GM23338 (cell line): ENCODE data around the gene CFB. TPM values are rescaled to one million over a fixed set of nuclear protein-coding genes. Genes with fewer than 3 reads are reported as not detected.

Source experiments
- ATAC-seq: fragments of 200-7000 bp; cut with Tn5 transposase; 3 replicates; pipeline ENCODE4 v1.9.1; 2020
- DNase-seq: peaks from one replicate; pipeline ENCODE4 v3.0.0-alpha.2; 2015; ENCODE audit warnings: low spot score
- H2AFZ ChIP-seq: fragments of 200-600 bp; sonication (generic); 2 replicates; pipeline ENCODE4 v1.8.0; 2016; ENCODE audit warnings: antibody characterized with exemption, mild to moderate bottlenecking, moderate library complexity
- H3F3A ChIP-seq: fragments of 200-600 bp; sonication (generic); replicated peaks from 2 replicates; pipeline ENCODE4 v1.8.0; 2017; ENCODE audit warnings: antibody characterized with exemption, mixed run types, low read depth
- H3K27ac ChIP-seq: fragments of 200-600 bp; sonication (generic); 2 replicates; pipeline ENCODE4 v1.6.1; 2016; ENCODE audit warnings: low read depth
- H3K27me3 ChIP-seq: fragments of 200-600 bp; sonication (generic); 2 replicates; pipeline ENCODE4 v1.8.0; 2016; ENCODE audit warnings: mild to moderate bottlenecking, mixed run types, moderate library complexity; ENCODE audit not compliant: insufficient read depth
- H3K36me3 ChIP-seq: fragments of 200-600 bp; sonication (generic); 2 replicates; pipeline ENCODE4 v1.8.0; 2016; ENCODE audit warnings: mild to moderate bottlenecking; ENCODE audit not compliant: insufficient read depth
- H3K4me1 ChIP-seq: fragments of 200-600 bp; sonication (generic); 2 replicates; pipeline ENCODE4 v1.8.0; 2016; ENCODE audit warnings: mild to moderate bottlenecking, moderate library complexity; ENCODE audit not compliant: insufficient read depth
- H3K4me2 ChIP-seq: fragments of 200-600 bp; sonication (generic); 2 replicates; pipeline ENCODE4 v1.7.1; 2017; ENCODE audit warnings: mixed run types
- H3K4me3 ChIP-seq: fragments of 200-600 bp; sonication (generic); 2 replicates; pipeline ENCODE4 v1.6.1; 2016; ENCODE audit warnings: mixed run types
- H3K79me2 ChIP-seq: fragments of 200-600 bp; sonication (generic); replicated peaks from 2 replicates; pipeline ENCODE4 v1.8.0; 2017; ENCODE audit warnings: mild to moderate bottlenecking; ENCODE audit not compliant: insufficient read depth
- H3K9me2 ChIP-seq: fragments of 200-600 bp; sonication (generic); 2 replicates; pipeline ENCODE4 v1.8.0; 2017; ENCODE audit not compliant: insufficient read depth
- H4K20me1 ChIP-seq: fragments of 200-600 bp; sonication (generic); replicated peaks from 2 replicates; pipeline ENCODE4 v1.8.0; 2017; ENCODE audit warnings: mild to moderate bottlenecking; ENCODE audit not compliant: insufficient read depth
- H3K27ac Mint-ChIP-seq: 2 replicates; pipeline ENCODE4 v1.8.0; 2020; ENCODE audit warnings: inconsistent platforms, mild to moderate bottlenecking, moderate library complexity, mixed read lengths
- H3K27me3 Mint-ChIP-seq: 3 replicates; pipeline ENCODE4 v1.8.0; 2022; ENCODE audit warnings: low read depth, mild to moderate bottlenecking, moderate library complexity, mixed read lengths, inconsistent platforms; ENCODE audit not compliant: insufficient read depth, poor library complexity
- H3K36me3 Mint-ChIP-seq: 3 replicates; pipeline ENCODE4 v1.8.0; 2021; ENCODE audit warnings: low read depth, mild to moderate bottlenecking, inconsistent platforms, moderate library complexity, mixed read lengths
- H3K4me1 Mint-ChIP-seq: 3 replicates; pipeline ENCODE4 v1.8.0; 2020; ENCODE audit warnings: mild to moderate bottlenecking, inconsistent platforms, mixed read lengths
- H3K4me3 Mint-ChIP-seq: 3 replicates; pipeline ENCODE4 v1.8.0; 2021; ENCODE audit warnings: moderate library complexity, mild to moderate bottlenecking, inconsistent platforms, mixed read lengths
- H3K9me3 Mint-ChIP-seq: 3 replicates; pipeline ENCODE4 v1.8.0; 2020; ENCODE audit warnings: moderate library complexity, mild to moderate bottlenecking, inconsistent platforms, mixed read lengths
- CREB1 ChIP-seq: fragments of 250-450 bp; sonication (Bioruptor Pico); IDR thresholded peaks from 2 replicates; pipeline ENCODE4 v1.5.0; 2020; ENCODE audit warnings: low read depth, mild to moderate bottlenecking, moderate library complexity
- EZH2 ChIP-seq: fragments of 200-600 bp; sonication (generic); IDR thresholded peaks from one replicate; pipeline ENCODE4 v1.8.0; 2017; ENCODE audit warnings: antibody characterized with exemption, mild to moderate bottlenecking, low read depth; ENCODE audit not compliant: unreplicated experiment
- EZH2phosphoT487 ChIP-seq: fragments of 200-600 bp; sonication (generic); IDR thresholded peaks from one replicate; pipeline ENCODE4 v1.8.1; 2018; ENCODE audit warnings: antibody characterized with exemption; ENCODE audit not compliant: unreplicated experiment
- JUNB ChIP-seq: IDR thresholded peaks from one replicate; pipeline ENCODE4 v1.6.1; 2016; ENCODE audit warnings: antibody characterized with exemption; ENCODE audit not compliant: unreplicated experiment
- NANOG ChIP-seq: IDR thresholded peaks from 2 replicates; pipeline ENCODE4 v1.6.1; 2016; ENCODE audit warnings: antibody characterized with exemption, borderline replicate concordance
- ZNF114 ChIP-seq: fragments of 250-450 bp; sonication (Bioruptor Pico); IDR thresholded peaks from 2 replicates; pipeline ENCODE4 v1.5.0; 2020; ENCODE audit warnings: mild to moderate bottlenecking, moderate library complexity
- polyA plus RNA-seq: library from polyadenylated mRNA; unstranded; fragments of >200 nt; fragmentation: Nextera tagmentation; extraction: Ambion mirVana; gene quantifications from 2 replicates; pipeline ENCODE4 v1.2.1, GENCODE V29; 2016
- total RNA-seq: library from RNA; depleted of rRNA; stranded (reverse); fragments of >200 nt; shearing (Covaris generic); gene quantifications from 2 replicates; pipeline ENCODE4 v1.2.3, GENCODE V29; 2014
- TF ChIP-seq, protein P1 (sequence below): IDR thresholded peaks from one replicate; pipeline ENCODE4 v1.6.1; 2018; ENCODE audit warnings: antibody characterized with exemption; ENCODE audit not compliant: unreplicated experiment
- TF ChIP-seq, protein P2 (sequence below), 2 experiments: fragments of 200-600 bp in 1 of 2; sonication (generic) in 1 of 2; conservative IDR thresholded peaks; 2 replicates each; pipeline versions ENCODE4 v1.5.1 to v1.6.1; 2016 to 2017; ENCODE audit warnings: antibody characterized with exemption in 2 of 2, low read depth in 2 of 2, mild to moderate bottlenecking in 2 of 2, moderate library complexity in 1 of 2

Gene CFB
- total and polyA plus RNA-seq, 2 experiments from 2014 or later: 0.86 TPM; not detected in 1

DNA sequence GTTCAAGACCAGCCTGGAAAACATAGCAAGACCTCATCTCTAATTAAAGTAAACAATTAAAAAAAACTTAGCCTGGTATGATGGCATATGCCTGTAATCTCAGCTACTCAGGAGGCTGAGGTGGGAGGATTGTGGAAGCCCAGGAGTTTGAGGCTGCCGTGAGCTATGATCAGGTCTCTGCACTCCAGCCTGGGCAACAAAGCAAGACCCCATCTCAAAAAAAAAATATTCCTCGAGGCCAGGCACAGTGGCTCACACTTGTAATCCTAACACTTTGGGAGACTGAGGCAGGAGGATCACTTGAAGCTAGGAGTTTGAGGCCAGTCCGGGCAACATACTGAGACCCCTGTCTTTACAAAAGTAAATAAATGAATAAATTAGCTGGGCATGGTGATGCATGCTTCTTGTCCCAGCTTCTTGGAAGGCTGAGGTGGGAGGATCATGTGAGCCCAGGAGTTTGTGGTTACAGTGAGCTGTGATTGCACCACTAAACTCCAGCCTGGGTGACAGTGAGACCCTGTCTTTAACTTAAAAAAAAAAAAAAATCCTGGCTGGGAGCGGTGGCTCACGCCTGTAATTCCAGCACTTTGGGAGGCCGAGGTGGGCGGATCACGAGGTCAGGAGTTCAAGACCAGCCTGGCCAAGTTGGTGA is 27.7 kb upstream of the CFB start:
- no peak overlapping the region for H3K4me3 ChIP-seq
- H3K36me3 ChIP-seq: no peaks in the 10 kb centered on the region
- H3K9me2 ChIP-seq: no peaks in the 10 kb centered on the region
- no peak overlapping the region for H3K27ac ChIP-seq
- no peaks in the 10 kb centered on the region; the same call in 2 of the 3 replicates for H3K4me1 Mint-ChIP-seq
- H3K4me1 ChIP-seq: no peaks in the 10 kb centered on the region
- no peak for TF ChIP-seq EZH2phosphoT487
- TF ChIP-seq ZNF114 (CRISPR knock-in tag): no peak
- no peak for TF ChIP-seq JUNB
- no peak for TF ChIP-seq NANOG
- TF ChIP-seq, protein P1, sequence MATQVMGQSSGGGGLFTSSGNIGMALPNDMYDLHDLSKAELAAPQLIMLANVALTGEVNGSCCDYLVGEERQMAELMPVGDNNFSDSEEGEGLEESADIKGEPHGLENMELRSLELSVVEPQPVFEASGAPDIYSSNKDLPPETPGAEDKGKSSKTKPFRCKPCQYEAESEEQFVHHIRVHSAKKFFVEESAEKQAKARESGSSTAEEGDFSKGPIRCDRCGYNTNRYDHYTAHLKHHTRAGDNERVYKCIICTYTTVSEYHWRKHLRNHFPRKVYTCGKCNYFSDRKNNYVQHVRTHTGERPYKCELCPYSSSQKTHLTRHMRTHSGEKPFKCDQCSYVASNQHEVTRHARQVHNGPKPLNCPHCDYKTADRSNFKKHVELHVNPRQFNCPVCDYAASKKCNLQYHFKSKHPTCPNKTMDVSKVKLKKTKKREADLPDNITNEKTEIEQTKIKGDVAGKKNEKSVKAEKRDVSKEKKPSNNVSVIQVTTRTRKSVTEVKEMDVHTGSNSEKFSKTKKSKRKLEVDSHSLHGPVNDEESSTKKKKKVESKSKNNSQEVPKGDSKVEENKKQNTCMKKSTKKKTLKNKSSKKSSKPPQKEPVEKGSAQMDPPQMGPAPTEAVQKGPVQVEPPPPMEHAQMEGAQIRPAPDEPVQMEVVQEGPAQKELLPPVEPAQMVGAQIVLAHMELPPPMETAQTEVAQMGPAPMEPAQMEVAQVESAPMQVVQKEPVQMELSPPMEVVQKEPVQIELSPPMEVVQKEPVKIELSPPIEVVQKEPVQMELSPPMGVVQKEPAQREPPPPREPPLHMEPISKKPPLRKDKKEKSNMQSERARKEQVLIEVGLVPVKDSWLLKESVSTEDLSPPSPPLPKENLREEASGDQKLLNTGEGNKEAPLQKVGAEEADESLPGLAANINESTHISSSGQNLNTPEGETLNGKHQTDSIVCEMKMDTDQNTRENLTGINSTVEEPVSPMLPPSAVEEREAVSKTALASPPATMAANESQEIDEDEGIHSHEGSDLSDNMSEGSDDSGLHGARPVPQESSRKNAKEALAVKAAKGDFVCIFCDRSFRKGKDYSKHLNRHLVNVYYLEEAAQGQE: no peak
- H3K9me3 Mint-ChIP-seq: no peaks in the 10 kb centered on the region
- H3K27me3 Mint-ChIP-seq: peaks cover 6% of the 10 kb centered on the region
- DNase-seq (no peak), ATAC-seq (no peak)
- H3K4me2 ChIP-seq: no peak overlapping the region
- H2AFZ ChIP-seq: no peak overlapping the region
- no peaks in the 10 kb centered on the region for H3K79me2 ChIP-seq
- no peaks in the 10 kb centered on the region for H3K27me3 ChIP-seq
- H3K36me3 Mint-ChIP-seq: no peaks in the 10 kb centered on the region
- H3F3A ChIP-seq: no peaks in the 10 kb centered on the region
- H3K27ac Mint-ChIP-seq: no peak overlapping the region
- no peaks in the 10 kb centered on the region for H4K20me1 ChIP-seq
- no peak overlapping the region for H3K4me3 Mint-ChIP-seq

DNA sequence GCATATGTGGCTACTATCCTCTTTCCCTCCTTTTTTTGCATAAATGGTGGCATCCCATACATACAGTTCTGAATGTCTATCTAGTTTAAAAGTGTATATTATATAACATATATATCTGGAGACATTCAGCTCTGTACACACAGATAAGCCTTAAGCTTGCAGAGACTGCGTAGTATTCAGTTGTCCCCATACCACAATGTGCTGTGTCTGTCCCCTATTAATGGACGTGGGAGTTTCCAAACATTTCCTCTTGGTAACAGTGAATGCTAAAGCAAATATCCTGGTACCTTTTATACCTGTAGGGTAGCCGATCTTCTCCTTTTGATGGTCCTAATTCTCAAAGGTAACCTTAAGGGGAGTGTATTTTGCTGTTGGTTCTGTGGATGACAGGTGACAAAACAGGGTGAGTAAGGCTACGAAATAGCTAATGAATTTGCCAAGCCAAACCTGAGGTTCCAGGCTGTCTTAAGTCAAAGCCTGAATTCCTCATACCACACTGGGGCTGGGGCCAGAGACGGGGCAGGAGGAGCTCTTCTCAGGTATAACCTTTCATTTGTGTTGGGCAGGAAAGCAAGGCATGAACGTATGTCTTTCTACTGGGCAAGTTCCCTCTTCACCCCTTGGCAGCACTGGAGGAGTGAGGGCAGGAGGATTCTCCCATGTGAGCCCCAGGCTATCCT is 26.1 kb upstream of the CFB start:
- Histone ChIP-seq H3K4me3 (no peak overlapping the region), H3K27ac (no peak overlapping the region), H2AFZ (no peak overlapping the region), H3K79me2 (no peaks in the 10 kb centered on the region), H3K27me3 (no peaks in the 10 kb centered on the region), H3K4me2 (no peak overlapping the region), H4K20me1 (no peaks in the 10 kb centered on the region), H3K9me2 (no peaks in the 10 kb centered on the region), H3F3A (no peaks in the 10 kb centered on the region), H3K4me1 (no peaks in the 10 kb centered on the region), H3K36me3 (no peaks in the 10 kb centered on the region)
- H3K4me3 Mint-ChIP-seq: no peak overlapping the region
- no peaks in the 10 kb centered on the region for H3K36me3 Mint-ChIP-seq
- H3K9me3 Mint-ChIP-seq: no peaks in the 10 kb centered on the region
- no peak overlapping the region for H3K27ac Mint-ChIP-seq
- H3K4me1 Mint-ChIP-seq: no peaks in the 10 kb centered on the region; the same call in 2 of the 3 replicates
- H3K27me3 Mint-ChIP-seq: peaks cover 6% of the 10 kb centered on the region
- ATAC-seq (no peak), DNase-seq (no peak)
- TF ChIP-seq CREB1 (CRISPR knock-in tag): no peak
- TF ChIP-seq, protein P1: no peak
- no peak for TF ChIP-seq NANOG
- TF ChIP-seq, protein P2, sequence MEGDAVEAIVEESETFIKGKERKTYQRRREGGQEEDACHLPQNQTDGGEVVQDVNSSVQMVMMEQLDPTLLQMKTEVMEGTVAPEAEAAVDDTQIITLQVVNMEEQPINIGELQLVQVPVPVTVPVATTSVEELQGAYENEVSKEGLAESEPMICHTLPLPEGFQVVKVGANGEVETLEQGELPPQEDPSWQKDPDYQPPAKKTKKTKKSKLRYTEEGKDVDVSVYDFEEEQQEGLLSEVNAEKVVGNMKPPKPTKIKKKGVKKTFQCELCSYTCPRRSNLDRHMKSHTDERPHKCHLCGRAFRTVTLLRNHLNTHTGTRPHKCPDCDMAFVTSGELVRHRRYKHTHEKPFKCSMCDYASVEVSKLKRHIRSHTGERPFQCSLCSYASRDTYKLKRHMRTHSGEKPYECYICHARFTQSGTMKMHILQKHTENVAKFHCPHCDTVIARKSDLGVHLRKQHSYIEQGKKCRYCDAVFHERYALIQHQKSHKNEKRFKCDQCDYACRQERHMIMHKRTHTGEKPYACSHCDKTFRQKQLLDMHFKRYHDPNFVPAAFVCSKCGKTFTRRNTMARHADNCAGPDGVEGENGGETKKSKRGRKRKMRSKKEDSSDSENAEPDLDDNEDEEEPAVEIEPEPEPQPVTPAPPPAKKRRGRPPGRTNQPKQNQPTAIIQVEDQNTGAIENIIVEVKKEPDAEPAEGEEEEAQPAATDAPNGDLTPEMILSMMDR (conservative IDR thresholded peaks at IDR 0.05; ENCODE audit: low read depth in 2 of 2): no peak
- TF ChIP-seq EZH2: no peak
